GM21390 (cell line): ENCODE measurements around the gene RASGRF1.
"Not testable (repeated sequence)": the region's sequence is repeated elsewhere in the genome, so short reads cannot be mapped to it uniquely, and the experiment has no call there.

Experiments used
- ATAC-seq: cut with Tn5 transposase; IDR thresholded peaks from one replicate; pipeline ENCODE4 v1.9.1; 2021; ENCODE audit not compliant: unreplicated experiment

The RASGRF1 gene

GRCh38 chr15:79041601-79042168 is 48.9 kb downstream of the RASGRF1 start:
- ATAC-seq, result no peak

GRCh38 chr15:79037848-79038247 is 52.7 kb downstream of the RASGRF1 start:
- no peak for ATAC-seq

GRCh38 chr15:79036323-79036722 is 54.3 kb downstream of the RASGRF1 start:
- ATAC-seq, result no peak

GRCh38 chr15:79035814-79036213 is 54.8 kb downstream of the RASGRF1 start:
- ATAC-seq, result no peak

GRCh38 chr15:79035111-79035601 is 55.4 kb downstream of the RASGRF1 start:
- no peak for ATAC-seq

GRCh38 chr15:79034284-79034683 is 56.3 kb downstream of the RASGRF1 start:
- ATAC-seq, result no peak

- no peak for ATAC-seq
Observed at GRCh38 chr15:79032656-79033055, 57.9 kb downstream of the RASGRF1 start.

GRCh38 chr15:79031821-79032220 is 58.8 kb downstream of the RASGRF1 start:
- ATAC-seq, result no peak

- no peak for ATAC-seq
Observed at GRCh38 chr15:79031201-79031600, 59.4 kb downstream of the RASGRF1 start.

GRCh38 chr15:79030470-79030869 is 60.1 kb downstream of the RASGRF1 start:
- no peak for ATAC-seq

- no peak for ATAC-seq
Observed at GRCh38 chr15:79028411-79028964, 62.1 kb downstream of the RASGRF1 start.

GRCh38 chr15:79027532-79028410 is 62.8 kb downstream of the RASGRF1 start:
- ATAC-seq, result no peak

GRCh38 chr15:79025802-79026201 is 64.8 kb downstream of the RASGRF1 start:
- no peak for ATAC-seq

- ATAC-seq, result no peak
Observed at GRCh38 chr15:79025201-79025600, 65.4 kb downstream of the RASGRF1 start.

GRCh38 chr15:79024493-79024892 is 66.1 kb downstream of the RASGRF1 start:
- not testable (repeated sequence) for ATAC-seq

- no peak for ATAC-seq
Observed at GRCh38 chr15:79023918-79024317, 66.7 kb downstream of the RASGRF1 start.

- ATAC-seq, result no peak
Observed at GRCh38 chr15:79023546-79023890, 67.1 kb downstream of the RASGRF1 start.

- ATAC-seq, result no peak
Observed at GRCh38 chr15:79018960-79019359, 71.6 kb downstream of the RASGRF1 start.

GRCh38 chr15:79017953-79018352 is 72.6 kb downstream of the RASGRF1 start:
- ATAC-seq, result no peak

- ATAC-seq, result no peak
Observed at GRCh38 chr15:79016527-79017170, 73.9 kb downstream of the RASGRF1 start.

- ATAC-seq, result no peak
Observed at GRCh38 chr15:79015416-79015815, 75.2 kb downstream of the RASGRF1 start.

- ATAC-seq, result no peak
Observed at GRCh38 chr15:79010278-79010677, 80.3 kb downstream of the RASGRF1 start.
